D341Med (cell line): ENCODE data around the gene GLYR1.
A peak's percentile ranks its signal among the peaks of the same experiment; 100 is the strongest.
"Not testable (repeated sequence)": the region's sequence is repeated elsewhere in the genome, so short reads cannot be mapped to it uniquely, and the experiment has no call there.

Source experiments
- DNase-seq: peaks from one replicate; pipeline ENCODE4 v3.0.0; 2012; ENCODE audit warnings: low spot score

Gene GLYR1

DNA sequence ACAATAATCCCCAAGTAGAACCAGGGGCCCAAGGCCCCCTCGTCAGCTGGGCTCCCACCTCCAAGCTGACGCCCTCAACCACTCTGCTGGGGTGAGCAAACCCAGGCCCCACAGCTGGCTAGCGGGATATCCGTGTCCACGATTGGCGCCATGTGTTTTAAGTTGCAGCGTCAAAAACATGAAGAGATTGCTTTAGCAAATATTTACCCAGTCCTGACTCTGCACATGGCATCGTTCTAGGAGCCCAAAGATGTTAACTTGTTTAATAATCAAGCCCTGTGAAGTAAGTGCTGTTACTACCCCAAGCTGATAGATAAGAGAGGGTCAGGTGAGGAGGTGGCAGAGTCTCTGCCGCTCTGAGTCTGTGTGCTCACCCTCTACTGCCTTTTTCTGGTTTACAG is 58.6 kb downstream of the GLYR1 start:
- no peak for DNase-seq

- DNase-seq, result no peak
These were observed 59.2 kb downstream of the GLYR1 start, which contains the start of gene SEPTIN12 for GRCh38 chr16:4787627-4788482. Gene SEPTIN12 (minus strand): TSS chr16:4788345. CDS start chr16:4787645, 700 bp downstream.

GRCh38 chr16:4787068-4787467 is 60.0 kb downstream of the GLYR1 start:
- DNase-seq, result no peak

DNA sequence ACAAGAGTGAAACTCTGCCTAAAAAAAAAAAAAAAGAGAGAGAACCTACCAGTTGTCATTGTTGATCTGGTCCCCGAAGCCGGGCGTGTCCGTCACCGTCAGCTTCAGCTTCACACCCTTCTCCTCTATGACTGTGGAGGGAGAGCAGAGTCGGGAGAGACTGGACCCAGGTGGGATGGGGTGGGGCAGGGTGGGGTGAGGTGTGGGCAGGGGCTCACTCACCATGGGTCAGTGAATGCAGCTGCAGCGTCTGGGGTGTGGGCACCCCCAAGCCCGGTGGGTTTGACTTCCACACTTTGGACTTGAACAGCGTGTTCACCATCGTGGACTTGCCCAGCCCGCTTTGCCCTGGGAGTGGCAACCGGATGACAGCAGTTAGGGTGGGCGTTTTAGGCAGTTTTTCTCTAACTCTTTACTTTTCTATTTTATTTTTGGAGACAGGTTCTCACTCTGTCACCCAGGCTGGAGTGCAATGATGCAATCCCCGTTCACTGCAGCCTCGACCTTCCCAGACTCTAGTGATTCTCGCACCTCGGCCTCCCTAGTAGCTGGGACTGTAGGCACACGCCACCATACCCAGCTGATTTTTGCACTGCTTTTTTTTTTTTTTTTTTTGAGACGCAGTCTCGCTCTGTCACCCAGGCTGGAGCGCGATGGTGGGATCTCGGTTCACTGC is 61.2 kb downstream of the GLYR1 start:
- no peak for DNase-seq

GRCh38 chr16:4784444-4784987 is 62.6 kb downstream of the GLYR1 start:
- DNase-seq, result not testable (repeated sequence)

DNA sequence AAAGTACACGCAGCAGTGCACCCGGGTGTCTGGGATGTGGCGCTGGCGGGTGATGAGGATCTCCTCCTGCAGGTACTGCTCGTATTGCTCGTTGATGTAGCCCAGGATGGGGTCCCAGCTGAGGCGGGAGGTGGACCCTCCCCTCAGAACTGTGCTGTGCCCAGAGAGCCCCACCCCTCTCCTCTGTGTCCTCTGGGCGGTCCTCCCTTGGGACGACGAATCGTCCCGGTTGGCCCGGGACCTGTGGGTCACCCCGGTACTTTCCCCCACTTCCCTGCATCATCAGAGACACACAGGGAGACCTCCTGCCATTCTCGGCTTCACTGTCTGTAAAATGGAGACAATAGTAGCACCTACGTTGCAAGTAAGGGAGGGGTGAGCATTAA is 63.1 kb downstream of the GLYR1 start:
- no peak for DNase-seq

- DNase-seq, result no peak
These were observed 63.7 kb downstream of the GLYR1 start for GRCh38 chr16:4783251-4783950.

DNA sequence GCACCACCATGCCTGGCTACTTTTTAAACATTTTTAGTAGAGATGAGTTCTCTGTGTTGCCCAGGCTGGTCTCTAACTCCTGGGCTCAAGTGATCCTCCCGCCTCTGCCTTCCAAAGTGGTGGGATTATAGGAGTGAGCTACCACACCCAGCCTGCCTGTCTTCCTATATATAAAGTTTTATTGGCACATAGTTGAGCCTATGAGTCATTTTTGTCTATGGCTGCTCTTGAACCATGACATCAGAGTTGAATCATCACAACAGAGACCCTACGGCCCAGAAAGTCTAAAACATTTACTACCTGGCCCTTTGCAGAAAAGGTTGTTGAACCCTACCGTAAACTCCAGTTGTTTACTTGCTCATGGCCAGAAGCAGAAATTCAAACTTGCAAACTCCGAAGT is 66.9 kb downstream of the GLYR1 start:
- DNase-seq, result no peak

DNA sequence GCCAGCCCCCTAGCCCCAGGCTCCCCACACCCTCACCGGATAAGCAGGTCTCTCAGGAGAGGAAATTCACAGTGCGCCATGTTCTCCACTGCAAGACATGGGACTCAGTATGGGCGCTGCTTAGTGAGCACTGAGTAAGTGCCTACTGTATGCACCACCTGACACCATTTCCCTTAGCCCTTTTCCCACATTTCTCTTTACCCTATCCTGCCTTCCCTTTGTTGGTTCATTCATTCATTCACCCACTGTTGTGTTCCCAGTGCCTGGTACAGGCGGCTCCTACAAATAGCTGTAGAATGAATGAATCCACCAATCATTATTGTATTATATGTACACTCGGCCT is 69.1 kb downstream of the GLYR1 start:
- no peak for DNase-seq

- no peak for DNase-seq
These were observed 69.6 kb downstream of the GLYR1 start for GRCh38 chr16:4777339-4778049.

DNA sequence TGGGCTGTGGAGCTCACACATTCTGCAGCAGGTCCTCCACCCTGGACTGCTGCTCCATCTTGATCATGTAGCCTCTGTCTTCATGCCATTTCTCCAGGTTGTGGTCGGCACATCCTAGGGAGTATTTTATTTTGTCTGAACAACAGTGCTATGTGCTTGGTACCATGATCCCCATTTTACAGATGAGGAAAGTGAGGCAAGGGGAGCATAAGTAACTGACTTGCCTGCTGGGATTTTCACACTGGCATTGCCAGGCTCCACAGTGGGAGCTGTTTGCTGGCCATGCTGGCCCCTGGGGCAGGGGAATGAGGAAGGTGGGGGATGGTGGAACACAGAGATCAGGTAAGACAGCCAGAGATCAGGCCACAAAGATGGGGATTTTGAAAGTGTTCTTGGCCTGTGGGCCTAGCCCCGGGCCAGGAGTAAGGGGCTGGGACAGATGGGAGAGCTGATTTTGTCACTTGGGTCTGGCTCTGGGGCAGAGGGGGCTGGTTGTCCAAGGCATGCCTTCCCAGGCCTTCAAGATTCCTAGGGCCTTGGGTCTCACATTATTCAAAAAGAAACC is 70.9 kb downstream of the GLYR1 start:
- no peak for DNase-seq

GRCh38 chr16:4775005-4775404 is 72.1 kb downstream of the GLYR1 start:
- no peak for DNase-seq

DNA sequence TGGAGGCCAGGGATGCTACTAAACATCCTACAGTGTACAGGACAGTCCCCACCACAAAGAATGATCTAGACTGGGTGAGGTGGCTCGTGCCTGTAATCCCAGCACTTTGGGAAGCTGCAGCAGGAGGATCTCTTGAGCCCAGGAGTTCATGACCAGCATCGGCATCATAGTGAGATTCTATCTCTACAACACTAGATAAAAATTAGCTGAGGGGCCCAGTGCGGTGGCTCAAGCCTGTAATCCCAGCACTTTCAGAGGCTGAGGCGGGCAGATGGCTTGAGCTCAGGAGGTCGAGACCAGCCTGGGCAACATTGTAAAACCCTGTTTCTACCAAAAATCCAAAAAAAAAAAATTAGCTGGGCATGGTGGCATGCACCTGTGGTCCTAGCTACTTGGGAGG is 74.7 kb downstream of the GLYR1 start:
- DNase-seq, result no peak

DNA sequence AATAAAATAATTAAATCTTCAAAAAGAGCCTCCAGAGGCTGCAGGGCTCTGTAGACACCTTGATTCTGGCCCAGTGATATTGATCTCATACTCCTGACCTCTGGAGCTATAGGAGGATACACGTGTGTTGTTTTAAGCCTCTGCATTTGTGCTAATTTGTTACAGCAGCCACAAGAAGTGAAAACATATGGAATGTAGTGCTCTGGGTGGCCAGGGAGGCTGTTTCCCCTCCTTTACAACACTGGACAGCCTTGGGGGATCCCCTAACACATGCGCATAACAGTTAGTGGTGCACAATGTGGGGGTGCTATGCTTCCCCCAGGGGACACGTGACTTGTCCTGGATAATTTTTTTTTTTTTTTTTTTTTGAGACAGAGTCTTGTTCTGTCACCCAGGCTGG is 75.4 kb downstream of the GLYR1 start:
- DNase-seq, result no peak

DNA sequence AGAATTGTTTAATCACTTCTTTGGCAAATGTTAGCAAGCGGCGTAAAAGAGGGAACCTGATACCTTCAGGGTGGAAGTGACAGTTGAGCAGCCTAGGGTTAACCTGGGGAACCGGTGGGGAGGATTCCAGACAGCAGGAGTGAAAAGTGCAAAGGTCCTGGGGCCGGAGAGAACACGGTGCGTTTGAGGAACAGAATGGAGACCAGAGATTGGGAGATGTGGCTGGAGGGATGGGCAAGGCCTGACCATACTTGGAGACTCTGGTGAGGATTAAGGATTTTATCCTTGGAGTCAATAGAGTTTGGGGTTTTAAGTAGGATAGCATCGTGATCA is 77.8 kb downstream of the GLYR1 start:
- no peak for DNase-seq

GRCh38 chr16:4768549-4769305 is 78.4 kb downstream of the GLYR1 start:
- DNase-seq, result peak; percentile 94

DNA sequence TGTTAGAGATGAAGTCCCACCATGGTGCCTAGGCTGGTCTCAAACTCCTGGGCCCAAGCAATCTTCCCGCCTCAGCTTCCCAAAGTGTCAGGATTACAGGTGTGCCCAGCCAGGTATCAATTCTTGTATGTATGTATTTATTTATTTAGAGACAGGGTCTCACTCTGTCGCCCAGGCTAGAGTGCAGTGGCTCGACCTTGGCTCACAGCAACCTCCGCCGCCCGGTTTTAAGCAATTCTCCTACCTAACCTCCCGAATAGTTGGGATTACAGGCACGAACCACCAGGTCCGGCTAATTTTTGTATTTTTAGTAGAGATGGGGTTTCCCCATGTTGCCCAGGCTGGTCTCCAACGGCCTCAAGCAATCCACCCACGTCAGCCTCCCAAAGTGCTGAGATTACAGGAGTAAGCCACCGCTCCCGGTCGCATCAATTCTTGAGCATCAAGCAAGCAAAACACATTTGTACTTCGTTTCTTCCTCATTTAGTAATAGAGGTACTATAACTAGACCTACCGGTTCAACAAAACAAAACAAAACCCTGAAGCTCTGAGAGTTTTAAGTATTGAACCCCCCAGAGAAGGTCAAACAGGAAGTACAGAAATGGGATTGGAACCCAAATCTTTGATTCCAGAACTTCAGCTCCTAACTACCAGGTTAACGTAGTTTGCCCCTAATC is 79.1 kb downstream of the GLYR1 start:
- no peak for DNase-seq

GRCh38 chr16:4766875-4767628 is 80.0 kb downstream of the GLYR1 start, which contains the start of gene ZNF500:
Gene ZNF500 (minus strand): TSS chr16:4767162. CDS start chr16:4765978, 1,184 bp downstream.
- peak; percentile 96 for DNase-seq
